SK-N-MC (cell line): ENCODE measurements around the gene ZNF552.

Experiments
- EZH2 ChIP-seq: fragments of 200-600 bp; sonication (generic); IDR thresholded peaks from one replicate; pipeline ENCODE4 v1.6.1; 2017; ENCODE audit warnings: antibody characterized with exemption
- FOXP2 ChIP-seq: optimal IDR thresholded peaks from 2 replicates; pipeline ENCODE3; 2011; ENCODE audit warnings: mild to moderate bottlenecking, moderate library complexity; ENCODE audit not compliant: insufficient read depth; ENCODE audit errors: extremely low read length, control extremely low read depth
- POLR2AphosphoS5 ChIP-seq: IDR thresholded peaks from 2 replicates; pipeline ENCODE4 v1.6.1; 2012; ENCODE audit warnings: mild to moderate bottlenecking, low read depth, low read length, borderline replicate concordance

- TF ChIP-seq EZH2 (no peak), POLR2AphosphoS5 (no peak), FOXP2 (no peak)
These were observed 35.9 kb upstream of the ZNF552 start for GRCh38 chr19:57850553-57851017.
